ENCODE results near the gene LDLRAD2.
"Not testable (repeated sequence)": the region's sequence is repeated elsewhere in the genome, so short reads cannot be mapped to it uniquely, and the experiment has no call there.

LDLRAD2 gene, protein sequence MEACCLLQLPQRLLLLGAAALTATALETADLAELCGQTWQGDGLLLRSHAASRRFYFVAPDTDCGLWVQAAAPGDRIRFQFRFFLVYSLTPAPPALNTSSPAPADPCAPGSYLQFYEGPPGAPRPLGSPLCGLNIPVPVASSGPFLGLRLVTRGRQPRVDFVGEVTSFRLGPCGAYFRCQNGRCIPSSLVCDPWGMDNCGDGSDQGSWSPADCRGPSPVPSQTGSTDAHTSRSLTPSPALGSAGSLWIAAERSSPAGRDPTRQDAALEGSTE

DNA sequence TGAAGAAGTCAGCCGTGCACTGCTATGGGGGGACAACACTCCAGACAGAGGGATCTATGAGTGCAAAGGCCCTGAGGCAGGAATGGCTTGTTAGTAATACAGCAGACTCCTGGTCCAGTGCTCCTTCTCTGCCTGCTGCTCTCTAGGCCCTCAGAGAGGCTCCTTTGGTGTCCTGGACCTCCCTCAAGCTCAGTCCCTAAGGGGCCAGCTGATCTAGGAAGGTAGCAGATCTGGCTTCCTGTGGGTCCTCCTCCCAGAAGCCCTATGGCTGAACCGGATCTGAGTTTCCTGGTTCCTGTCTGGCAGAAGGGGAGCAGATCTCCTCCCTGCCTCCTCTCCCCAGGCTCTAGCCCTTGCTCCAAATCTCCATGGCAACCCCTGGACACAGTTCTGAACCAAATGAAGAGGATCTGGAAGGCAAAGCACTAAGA lies at the start of gene LDLRAD2:
Gene LDLRAD2, plus strand, starts transcription at position 391 of the 431 bp plus-strand sequence. CDS start 187 bp downstream, outside the sequence.
- no peak for DNase-seq
- intact Hi-C loops (cut with DNase I) = no loop called here

GRCh38 chr1:21763236-21763635 lies 48.8 kb upstream of the LDLRAD2 start:
- DNase-seq = no peak
- intact Hi-C loops (cut with DNase I) = no loop called here

GRCh38 chr1:21763694-21764419 lies 48.2 kb upstream of the LDLRAD2 start:
- no peak for DNase-seq
- intact Hi-C loops (cut with DNase I) = no loop called here

DNA sequence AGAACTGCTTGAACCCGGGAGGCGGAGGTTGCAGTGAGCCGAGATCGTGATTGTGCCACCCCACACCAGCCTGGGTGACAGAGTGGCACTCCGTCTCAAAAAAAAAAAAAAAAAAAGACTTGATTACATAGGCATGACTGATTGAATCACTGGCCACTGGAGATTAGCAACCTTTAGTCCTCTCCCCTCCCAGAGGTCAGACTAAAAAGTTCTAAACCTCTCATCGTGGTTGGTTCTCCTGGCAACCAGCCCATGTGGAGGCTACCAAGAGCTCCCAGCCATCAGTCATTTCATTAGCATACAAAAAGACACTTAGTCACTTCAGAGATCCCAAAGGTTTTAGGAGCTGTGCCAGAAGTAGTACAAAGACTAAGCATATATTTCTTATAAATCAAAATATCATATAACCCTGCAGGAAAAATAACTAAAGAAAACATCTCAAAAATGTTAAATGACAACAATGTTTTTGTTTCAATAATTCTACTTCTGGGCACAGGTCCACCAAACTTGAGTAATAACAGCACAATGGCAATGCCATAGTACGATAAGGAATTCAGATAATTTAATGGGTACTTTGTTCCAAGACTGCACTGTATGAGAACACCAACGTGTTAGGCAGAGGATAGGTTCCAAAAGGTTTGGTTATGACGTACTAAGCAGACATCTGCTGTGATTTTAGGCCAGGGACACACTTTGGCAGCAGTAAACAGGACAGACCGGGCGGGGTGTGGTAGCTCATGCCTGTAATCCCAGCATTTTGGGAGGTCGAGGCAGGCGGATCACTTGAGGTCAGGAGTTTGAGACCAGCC lies 47.2 kb upstream of the LDLRAD2 start:
- DNase-seq = peak in 8 of 42 donors; percentile 14 to 52 (median 24)
- intact Hi-C loops (cut with DNase I) = no loop called here

DNA sequence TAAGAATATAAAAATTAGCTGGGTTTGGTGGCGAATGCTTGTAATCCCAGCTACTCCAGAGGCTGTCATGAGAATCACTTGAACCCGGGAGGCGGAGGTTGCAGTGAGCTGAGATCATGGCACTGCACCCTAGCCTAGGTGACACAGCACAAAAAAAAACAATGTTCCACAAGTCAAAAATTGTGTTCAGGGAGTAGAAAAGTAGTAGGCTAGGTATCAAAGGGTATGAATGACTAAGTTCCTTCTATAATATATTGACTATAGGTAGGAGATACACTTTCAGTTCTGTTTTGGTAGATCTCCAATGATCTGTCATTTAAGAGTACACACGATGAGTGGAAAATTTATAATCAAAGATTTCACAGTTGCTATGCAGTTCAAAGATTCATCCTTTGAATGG lies 45.9 kb upstream of the LDLRAD2 start:
- DNase-seq = no peak
- intact Hi-C loops (cut with DNase I) = no loop called here

DNA sequence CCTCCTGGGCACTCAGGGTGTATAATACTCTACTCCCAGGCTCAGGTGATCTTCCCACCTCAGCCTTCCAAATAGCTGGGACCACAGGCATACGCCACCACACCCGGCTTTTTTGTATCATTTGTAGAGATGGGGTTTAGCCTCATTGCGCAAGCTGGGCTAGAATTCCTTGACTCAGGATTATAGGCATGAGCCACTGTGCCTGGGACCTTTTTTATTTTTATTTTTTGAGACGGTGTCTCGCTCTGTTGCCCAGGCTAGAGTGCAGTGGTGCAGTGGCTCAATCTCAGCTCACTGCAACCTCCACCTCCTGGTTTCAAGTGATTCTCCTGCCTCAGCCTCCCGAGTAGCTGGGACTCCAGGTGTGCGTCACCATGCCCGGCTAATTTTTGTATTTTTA lies 45.0 kb upstream of the LDLRAD2 start:
- intact Hi-C loops (cut with DNase I); DNase-seq: not testable (repeated sequence)

- no peak for DNase-seq
- intact Hi-C loops (cut with DNase I) = no loop called here
These were observed 41.9 kb upstream of the LDLRAD2 start for GRCh38 chr1:21770201-21770600.

GRCh38 chr1:21770602-21771001 lies 41.5 kb upstream of the LDLRAD2 start:
- DNase-seq; intact Hi-C loops (cut with DNase I): not testable (repeated sequence)

GRCh38 chr1:21771672-21772071 lies 40.4 kb upstream of the LDLRAD2 start:
- intact Hi-C loops (cut with DNase I); DNase-seq: not testable (repeated sequence)

DNA sequence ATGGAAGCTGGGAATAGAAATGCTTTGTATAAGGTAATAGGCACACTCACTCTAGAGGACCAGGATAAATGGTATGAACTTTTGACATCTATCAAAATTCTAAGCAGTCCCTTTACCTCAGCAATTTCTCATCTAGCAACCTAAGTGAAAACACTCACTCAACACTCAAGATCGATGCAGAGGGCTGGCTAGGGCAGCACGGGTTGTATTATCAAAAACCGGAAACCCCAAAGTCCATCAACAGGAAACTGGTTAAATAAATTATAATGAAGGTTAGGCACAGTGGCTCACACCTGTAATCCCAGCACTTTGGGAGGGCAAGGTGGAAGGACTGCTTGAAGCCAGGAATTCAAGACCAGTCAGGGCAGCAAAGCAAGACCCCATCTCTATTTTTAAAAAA lies 38.5 kb upstream of the LDLRAD2 start:
- intact Hi-C loops (cut with DNase I) = no loop called here
- DNase-seq = no peak

DNA sequence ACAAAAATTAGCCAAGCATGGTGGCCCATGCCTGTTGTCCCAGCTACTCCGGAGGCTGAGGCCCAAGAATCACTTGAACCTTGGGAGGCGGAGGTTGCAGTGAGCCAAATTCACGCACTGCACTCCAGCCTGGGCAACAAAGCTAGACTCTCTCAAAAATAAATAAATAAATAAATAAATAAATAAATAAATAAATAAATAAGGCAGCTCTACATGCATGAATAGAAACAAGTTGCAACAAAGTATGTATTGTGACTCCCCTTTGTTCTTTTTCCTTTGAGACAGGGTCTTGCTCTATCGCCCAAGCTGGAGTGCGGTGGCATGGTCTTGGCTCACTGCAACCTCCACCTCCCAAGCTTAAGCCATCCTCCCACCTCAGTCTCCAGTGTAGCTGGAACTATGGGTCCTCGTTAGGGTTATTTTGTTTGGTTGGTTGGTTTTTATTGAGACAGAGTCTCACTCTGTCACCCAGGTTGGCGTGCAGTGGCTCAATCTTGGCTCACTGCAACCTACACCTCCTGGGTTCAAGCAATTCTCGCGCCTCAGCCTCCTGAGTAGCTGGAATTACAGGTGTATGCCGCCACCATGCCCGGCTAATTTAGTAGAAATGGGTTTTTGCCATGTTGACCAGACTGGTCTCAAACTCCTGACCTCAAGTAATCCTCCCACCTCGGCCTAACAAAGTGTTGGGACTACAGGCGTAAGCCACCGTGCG lies 37.1 kb upstream of the LDLRAD2 start:
- peak in 1 of 42 donors; percentile 46 for DNase-seq
- intact Hi-C loops (cut with DNase I) = no loop called here

DNA sequence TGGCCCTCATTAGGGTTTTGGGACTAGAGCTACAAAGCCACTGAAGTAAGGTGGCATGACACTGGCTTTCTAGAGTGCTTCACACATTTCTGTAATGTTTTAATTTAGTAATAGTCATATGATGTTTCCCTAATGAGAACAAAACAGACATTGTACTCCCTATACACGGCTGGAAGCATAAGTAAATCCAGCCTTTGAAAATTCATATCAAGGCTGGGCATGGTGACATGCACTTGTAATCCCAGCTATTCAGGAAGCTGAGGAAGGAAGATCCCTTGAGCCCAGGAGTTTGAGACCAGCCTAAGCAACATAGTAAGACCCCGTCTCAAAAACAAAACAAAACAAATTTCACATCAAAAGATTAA lies 36.5 kb upstream of the LDLRAD2 start:
- DNase-seq = peak in 1 of 42 donors; percentile 48
- intact Hi-C loops (cut with DNase I) = no loop called here

DNA sequence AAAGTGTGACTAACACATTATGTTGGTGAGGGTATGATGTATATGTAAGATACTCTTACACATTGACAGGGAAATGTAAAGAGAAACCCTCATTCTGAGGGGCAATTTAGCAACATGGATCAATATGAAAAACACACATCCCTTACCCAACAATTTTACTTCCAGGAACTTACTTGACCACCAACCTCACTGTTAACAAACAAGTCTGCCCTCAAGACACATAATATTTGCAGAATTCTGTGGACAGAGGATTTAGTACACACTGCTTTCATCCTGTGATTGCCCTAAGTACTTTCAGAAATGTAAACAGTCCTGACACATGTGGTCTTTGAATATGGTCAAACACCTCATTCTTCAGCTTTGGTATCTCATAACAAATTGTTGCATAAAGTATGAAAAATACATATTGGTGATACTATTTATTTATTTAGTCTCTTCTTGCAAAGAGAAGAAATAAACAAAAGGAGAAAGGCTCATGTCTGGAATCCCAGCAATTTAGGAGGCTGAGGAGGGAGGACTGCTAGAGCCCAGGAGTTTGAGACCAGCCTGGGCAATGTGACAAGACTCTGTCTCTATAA lies 36.0 kb upstream of the LDLRAD2 start:
- DNase-seq = no peak
- intact Hi-C loops (cut with DNase I) = no loop called here

- intact Hi-C loops (cut with DNase I); DNase-seq: not testable (repeated sequence)
These were observed 35.1 kb upstream of the LDLRAD2 start for GRCh38 chr1:21776925-21777324.

DNA sequence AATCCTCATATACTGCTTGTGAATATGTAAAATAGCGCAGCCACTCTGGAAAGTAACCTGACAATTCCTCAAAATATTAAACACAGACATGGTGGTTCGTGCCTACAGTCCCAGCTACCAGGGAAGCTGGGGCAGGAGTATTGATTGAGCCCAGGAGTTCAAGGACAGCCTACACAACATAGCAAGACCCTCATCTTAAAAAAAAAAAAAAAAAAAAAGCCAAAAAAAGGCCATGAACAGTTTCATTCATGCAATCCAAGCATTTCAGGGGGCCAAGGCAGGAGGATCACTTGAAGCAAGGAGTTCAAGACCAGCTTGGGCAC lies 33.7 kb upstream of the LDLRAD2 start:
- no peak for DNase-seq
- intact Hi-C loops (cut with DNase I) = no loop called here

DNA sequence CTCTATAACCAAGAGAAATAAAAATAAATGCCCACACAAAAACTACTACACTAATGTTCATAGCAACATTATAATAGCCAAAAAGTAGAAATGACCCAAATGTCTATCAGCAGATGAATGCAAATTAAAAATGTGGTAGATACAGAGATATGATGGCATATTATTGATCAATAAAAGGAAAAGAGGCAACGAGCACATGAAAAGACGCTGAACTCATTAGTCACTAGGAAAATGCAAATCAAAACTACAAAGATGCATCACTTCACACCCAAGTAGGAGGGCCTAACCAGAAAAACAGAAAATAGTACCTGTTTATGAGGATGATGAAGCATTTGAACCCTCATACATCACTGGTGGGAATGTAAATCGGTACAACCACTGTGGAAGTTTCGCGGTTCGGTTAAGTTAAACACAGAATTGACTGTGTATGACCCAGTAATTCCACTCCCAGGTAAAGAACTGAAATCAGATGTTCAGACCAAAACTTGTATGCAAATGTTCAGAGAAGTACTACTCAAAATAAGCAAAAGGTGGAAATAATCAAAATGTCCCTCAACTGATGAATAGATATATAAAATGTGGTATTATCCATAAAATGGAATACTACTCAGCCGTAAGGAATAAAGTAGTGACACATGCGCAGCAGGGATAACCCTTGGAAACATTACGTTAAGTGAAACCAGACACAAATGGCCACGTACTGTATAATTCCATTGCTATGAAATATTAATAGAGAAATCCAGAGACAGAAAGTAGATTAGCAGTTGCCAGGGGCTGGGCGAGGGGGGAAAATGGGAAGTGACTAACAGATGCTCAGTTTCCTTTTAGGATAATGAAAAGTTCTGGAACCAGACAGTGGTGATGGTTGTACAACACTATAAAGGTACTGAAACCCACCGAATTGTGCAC lies 32.2 kb upstream of the LDLRAD2 start:
- intact Hi-C loops (cut with DNase I) = loop anchor here (5.0 kb wide), 2 partner anchors 73 to 157 kb away; partner anchors contain the start of gene HSPG2
- no peak for DNase-seq

DNA sequence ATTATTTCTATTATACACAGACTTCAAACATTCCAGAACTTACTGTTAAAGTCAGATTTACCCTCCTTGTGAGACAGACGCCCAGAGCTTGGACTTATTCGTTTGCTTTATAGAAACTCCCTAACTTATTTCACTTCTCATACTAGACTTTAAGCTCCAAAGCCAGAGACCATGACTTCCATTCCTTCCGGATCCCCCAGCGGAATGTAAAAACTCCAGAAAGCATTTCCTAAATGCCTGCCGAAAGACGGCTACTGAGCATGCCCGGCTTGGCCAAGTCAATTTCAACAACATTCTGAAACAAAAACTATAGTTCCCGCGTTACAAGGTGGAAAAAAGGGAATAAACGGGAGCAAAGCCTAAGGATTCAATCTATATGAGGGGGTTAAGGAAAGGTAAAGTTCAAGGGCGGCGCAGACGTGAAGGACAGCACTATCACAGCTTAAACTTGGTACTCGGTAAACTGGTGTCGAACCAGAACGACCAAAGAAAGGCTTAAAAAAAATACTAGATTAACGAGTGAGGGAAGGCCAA lies 30.2 kb upstream of the LDLRAD2 start:
- intact Hi-C loops (cut with DNase I) = loop anchor here (5.0 kb wide), 2 partner anchors 75 to 155 kb away; partner anchors contain the start of gene HSPG2
- DNase-seq = peak in 20 of 42 donors; percentile 8 to 49 (median 24)

All from head of caudate nucleus (tissue), 42 donors.